Posterior cingulate gyrus (tissue), 11 donors: ENCODE measurements around the gene VANGL2.

Experiments used
- DNase-seq, 10 donors: peaks; one replicate each; pipeline versions ENCODE4 v3.0.0 to v3.0.0-alpha.2; 2020 to 2021; ENCODE audit warnings: mixed read lengths in 3 of 10
- intact Hi-C: fragments of 100-400 bp; cut with DNase I; formaldehyde crosslinking; loops from one replicate; pipeline ENCODE4 v1.15.1; 2023

The VANGL2 gene

DNA sequence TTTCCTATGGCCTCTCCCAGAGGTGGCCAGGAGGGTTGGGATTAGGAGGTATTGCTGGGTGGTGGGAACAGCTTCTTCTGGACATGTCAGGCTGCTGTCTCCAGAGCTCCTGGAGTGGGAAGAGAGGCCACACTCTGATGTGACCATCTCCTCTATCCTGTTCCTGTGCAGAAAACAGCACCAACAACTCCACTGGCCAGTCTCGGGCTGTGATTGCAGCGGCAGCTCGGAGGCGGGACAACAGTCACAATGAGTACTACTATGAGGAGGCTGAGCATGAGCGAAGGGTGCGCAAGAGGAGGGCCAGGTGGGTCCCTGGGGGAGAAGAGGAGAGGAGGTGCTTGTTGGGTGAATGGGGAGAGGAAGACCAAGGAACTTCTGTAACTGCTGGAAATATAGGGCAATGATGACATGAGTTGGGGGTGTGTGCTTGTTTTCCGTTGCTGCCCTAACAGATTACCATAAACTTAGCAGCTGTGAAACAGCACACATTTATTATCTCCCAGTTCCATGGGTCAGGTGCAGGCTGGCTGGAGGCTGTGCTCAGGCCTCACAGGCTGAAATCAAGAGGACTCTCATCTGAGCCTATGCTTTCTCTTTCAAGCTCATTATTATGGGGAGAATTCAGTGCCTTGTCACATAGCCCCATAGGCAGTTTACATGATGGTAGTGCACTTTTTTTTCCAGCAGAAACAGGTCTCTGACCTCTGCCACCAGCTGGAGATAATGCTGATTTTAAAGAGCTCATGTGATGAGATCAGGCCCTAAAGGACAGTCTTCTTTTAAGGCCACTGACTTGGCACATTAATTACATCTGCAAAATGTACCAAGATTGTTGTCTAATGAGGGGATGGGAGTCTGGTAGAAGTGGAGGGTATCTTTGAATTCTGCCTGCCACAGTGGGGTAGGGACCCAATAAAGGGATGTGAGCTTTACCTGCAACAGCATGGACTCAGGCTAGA lies 20.8 kb downstream of the VANGL2 start:
- DNase-seq: peak in 1 of 10 donors; percentile 74
- intact Hi-C loops: no loop called here

GRCh38 chr1:160421881-160422280 lies 21.5 kb downstream of the VANGL2 start:
- intact Hi-C loops: no loop called here

GRCh38 chr1:160423966-160424365 lies 23.6 kb downstream of the VANGL2 start:
- intact Hi-C loops: no loop called here
- DNase-seq: no peak

More at GRCh38 chr1:160421881-160422280, 21.5 kb downstream of the VANGL2 start:
- DNase-seq: no peak

GRCh38 chr1:160425847-160426246 lies 25.5 kb downstream of the VANGL2 start:
- DNase-seq: no peak
- intact Hi-C loops: no loop called here

DNA sequence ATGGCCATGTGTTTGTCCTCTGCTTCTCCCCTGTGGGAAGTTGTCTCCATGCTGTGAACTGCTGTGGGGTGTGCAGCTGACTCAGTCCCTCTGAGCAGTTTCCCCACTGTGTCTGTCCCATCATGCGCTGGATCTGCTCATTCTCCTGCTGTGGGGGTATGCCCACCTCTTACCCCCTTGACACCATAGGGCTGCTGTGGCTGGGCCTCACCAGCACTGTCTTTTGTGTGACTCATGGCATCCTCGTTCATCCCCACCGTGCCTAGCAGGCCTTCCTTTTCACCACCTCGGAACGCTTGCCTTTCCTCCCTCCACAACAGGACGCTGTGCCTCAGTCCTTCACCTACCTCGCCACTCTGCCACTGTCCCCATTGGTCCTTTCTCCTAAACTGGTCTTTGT lies 27.3 kb downstream of the VANGL2 start:
- DNase-seq: peak in 1 of 10 donors; percentile 66
- intact Hi-C loops: loop anchor here (1.0 kb wide), 1 partner anchor 180 kb away; no protein-coding TSS in a partner anchor

GRCh38 chr1:160428053-160428452 lies 27.7 kb downstream of the VANGL2 start:
- DNase-seq: no peak
- intact Hi-C loops: loop anchor here (1.0 kb wide), 1 partner anchor 179 kb away; no protein-coding TSS in a partner anchor

GRCh38 chr1:160428655-160429054 lies 28.3 kb downstream of the VANGL2 start:
- DNase-seq: peak in 7 of 10 donors; percentile 43 to 92 (median 57)

DNA sequence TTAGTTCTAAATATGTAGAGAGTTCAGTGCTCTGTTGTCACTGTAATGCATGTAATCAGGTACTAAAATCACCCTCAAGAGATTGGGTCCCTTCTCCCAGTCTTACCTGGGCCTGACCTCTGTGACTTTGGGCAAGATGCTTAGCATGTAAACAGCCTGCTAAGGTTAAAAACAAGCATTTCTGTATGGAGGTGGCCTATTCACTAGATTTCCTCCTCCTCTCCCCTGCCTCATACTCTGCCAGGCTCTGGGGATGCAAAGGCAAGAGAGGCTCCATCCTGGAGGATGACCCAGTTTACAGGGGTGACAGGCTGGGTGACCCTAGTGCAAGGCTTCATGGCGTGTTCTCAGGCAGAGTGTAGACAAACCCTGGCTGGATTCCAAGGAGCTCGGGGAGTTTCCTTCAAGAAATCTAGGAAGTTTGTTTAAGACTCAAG lies 28.8 kb downstream of the VANGL2 start:
- intact Hi-C loops: no loop called here
- DNase-seq: no peak

More at GRCh38 chr1:160428655-160429054, 28.3 kb downstream of the VANGL2 start:
- intact Hi-C loops: loop anchor here (1.0 kb wide), 1 partner anchor 179 kb away; no protein-coding TSS in a partner anchor

DNA sequence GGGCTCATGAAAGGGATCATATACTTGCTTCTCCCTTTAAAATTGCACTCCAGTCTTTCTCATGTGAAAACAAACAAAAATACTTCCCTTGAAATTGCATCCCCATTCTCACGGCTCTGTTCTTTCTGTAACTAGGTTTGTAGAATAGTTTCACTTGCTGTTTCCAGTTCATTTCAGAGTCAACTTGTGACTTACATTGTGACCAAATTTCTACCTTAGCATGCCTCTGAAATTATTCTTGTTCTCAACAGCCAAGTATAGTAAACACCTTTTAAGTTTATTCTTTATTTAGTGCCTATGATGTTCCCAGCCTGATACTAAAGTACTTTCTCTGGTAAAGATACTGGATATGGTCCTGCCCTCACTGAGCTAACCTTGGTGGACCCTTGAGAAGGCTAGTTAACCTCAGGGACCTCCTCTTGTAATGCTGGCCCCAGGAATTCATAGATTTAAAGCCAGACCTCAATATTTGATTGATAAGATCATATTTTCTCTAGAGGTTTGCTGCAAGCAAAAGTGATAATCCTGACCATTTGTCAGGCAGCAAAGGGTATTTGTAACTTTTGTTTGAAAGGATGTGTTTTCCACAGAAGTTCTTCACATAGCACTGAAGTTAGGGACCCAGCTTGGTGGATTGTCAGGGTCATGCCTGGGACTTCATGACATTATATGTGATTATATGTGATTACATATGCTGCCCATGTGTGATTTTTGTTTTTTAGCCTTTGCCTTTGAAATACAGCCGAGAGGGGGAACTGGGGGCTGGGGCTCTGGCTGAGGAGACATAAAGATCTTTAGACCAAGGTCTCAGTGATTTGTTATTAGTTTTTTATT lies 29.6 kb downstream of the VANGL2 start:
- intact Hi-C loops: no loop called here

DNA sequence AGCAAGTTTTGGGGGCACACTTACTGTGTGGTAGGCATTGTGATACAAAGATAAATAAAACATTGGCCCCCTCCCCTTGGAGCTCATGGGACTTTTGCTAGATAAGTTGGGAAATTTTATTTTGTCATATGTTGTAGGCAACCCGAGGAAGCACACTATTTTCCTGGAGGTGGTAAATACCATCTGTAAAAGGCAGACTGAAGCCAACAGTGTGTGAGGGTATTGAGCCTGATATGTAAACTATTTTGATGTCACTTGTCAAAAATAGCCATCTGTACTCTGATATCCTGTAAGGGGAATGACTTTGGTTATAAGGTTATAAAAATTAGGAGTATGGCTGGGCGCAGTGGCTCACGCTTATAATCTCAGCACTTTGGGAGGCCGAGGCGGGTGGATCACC lies 30.6 kb downstream of the VANGL2 start:
- intact Hi-C loops: no loop called here
- DNase-seq: no peak

More for the DNA sequence above, 29.6 kb downstream of the VANGL2 start:
- DNase-seq: no peak

GRCh38 chr1:160431571-160431970 lies 31.2 kb downstream of the VANGL2 start:
- intact Hi-C loops: no loop called here
- DNase-seq: no peak

- no peak for DNase-seq
- intact Hi-C loops: no loop called here
Measured at GRCh38 chr1:160432371-160432786, 32.0 kb downstream of the VANGL2 start.

DNA sequence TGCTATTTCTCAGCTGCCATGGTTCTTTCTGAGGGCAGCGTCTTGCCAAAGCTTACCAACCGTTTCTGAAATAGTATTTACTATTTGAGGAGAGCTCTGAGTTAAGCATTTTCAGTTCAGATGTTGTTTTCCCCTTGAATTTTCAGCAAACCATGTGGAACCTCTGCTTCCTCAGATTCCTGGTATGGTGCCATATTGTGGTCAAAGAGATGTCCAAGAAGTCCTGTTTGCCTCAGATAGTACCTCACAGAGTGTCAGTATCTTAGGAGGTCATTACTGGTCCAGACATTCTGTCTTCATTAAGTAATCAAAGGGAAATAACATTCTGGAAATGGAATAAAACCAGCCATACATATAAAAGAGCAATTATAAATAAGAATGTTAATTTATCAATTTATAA lies 36.6 kb downstream of the VANGL2 start:
- intact Hi-C loops: no loop called here
- no peak for DNase-seq

DNA sequence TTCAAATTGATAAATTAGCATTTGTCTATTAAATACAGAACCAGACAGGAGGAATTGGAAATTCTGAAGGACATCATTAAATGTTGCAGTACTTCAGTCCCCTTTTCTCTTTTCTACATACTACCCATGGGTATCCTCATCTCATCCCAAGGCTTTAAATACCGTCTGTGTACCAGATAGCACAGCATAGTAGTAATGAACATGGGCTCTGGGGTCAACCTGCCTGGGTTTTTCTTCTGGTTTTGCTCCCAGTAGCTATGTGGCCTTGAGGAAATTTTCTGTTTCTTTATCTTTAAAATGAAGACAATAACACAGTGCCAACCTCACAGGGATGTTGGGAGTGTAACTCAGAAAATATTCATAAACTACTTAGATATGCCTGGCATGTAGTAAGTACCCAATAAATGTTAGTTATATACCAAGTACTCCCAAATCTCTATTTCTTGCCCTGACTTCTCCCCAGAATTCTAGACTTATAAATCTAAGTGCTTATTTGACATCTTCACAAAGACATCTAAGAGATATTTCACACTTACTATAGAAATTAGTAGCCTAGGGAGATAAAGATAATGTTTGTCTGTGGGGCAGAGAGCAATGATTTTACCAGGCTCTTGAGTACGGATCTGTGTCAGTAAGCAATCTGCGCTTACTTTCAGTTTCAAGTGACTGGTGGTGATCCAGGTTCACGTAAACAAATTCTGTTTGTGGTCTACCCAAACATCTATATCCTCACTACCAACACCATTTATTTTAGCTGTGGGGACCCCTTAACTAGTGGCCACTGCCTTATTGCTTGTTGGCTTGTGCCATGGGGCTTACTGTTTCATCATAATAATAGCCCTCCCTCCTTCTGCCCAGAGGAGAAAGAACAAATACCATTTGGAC lies 37.3 kb downstream of the VANGL2 start:
- intact Hi-C loops: no loop called here
- DNase-seq: no peak

GRCh38 chr1:160438317-160438918 lies 38.1 kb downstream of the VANGL2 start:
- no peak for DNase-seq
- intact Hi-C loops: no loop called here

DNA sequence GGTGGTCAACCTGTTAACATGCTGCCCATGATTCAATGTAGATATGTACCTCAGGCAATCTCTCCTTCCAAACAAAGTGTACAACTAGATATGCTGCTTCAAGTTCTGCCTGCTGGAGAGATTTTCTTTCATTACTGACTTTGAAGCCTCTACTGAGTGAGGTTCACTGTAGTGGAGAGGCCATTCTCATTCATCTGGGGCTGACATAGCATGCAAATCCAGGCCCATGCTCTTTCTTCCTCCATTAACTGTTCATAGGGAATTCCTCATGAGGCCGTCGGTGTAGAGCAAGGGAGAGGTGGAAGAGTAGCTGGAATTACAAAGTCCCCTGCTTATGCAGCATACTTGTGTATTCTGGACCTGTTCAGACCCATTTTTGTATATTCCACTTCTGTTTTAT lies 38.6 kb downstream of the VANGL2 start:
- DNase-seq: no peak

DNA sequence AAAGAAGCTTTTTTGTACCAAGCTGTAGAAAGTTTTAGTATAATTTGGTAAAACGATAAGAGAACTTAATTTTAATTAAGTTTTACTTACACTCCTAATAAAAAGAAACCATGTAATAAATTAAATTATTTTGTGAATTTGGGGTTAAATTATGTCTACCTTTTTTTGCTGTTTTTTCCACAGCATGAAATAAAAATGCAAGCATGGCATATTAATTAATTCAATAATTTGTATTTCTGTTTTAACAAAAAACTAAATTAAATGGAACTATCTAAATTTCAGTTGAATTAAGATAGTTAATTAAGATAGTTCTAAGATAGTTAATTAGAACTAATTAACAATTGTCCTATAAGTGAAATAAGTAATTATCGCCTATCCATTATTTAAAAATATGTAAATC lies 39.4 kb downstream of the VANGL2 start:
- DNase-seq: no peak
- intact Hi-C loops: no loop called here

More for the DNA sequence above, 38.6 kb downstream of the VANGL2 start:
- intact Hi-C loops: no loop called here

DNA sequence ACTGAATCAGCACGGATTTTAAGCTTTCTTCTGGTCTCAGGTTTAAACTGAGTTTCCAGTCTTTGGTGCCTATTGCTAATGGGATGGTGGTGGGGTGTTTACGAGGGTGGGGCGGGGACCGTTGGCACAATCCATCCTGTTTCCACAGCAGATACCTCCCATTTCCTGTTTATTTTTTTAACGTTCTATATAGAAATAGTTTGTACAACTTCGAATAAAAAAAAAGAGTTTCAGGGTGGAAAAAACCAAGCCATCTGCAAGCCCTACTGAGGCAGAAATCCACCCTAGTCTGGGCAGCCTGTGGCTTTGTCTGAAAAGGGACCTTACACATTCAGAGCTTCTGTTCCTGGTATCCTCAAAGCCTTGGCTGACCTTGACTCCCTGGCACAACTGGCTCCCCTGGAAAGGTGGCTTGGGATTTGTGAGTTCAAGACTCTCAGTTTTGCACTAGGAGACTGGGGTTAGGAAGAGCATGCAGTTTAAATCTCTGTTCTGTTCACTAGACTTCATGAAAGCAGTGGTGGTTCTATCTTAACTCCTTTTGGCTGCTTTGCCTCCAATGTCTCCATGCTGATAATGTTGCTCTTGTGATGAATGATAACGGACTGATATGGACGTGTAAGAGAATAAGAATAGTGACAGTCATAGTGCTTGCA lies 46.7 kb downstream of the VANGL2 start:
- intact Hi-C loops: no loop called here
- no peak for DNase-seq

GRCh38 chr1:160449494-160449893 lies 49.1 kb downstream of the VANGL2 start:
- DNase-seq: no peak
- intact Hi-C loops: no loop called here
